Right kidney (tissue), 1 donor: ENCODE results near the gene C12orf56.
"Not testable (repeated sequence)": the region's sequence is repeated elsewhere in the genome, so short reads cannot be mapped to it uniquely, and the experiment has no call there.

ENCODE experiments used
- DNase-seq: peaks from one replicate; pipeline ENCODE4 v3.0.0-alpha.2; 2016

The C12orf56 gene

GRCh38 chr12:64385468-64385867 lies 5.1 kb downstream of the C12orf56 start:
- DNase-seq: no peak

- DNase-seq: no peak
Observed at GRCh38 chr12:64385019-64385418, 5.5 kb downstream of the C12orf56 start.

DNA sequence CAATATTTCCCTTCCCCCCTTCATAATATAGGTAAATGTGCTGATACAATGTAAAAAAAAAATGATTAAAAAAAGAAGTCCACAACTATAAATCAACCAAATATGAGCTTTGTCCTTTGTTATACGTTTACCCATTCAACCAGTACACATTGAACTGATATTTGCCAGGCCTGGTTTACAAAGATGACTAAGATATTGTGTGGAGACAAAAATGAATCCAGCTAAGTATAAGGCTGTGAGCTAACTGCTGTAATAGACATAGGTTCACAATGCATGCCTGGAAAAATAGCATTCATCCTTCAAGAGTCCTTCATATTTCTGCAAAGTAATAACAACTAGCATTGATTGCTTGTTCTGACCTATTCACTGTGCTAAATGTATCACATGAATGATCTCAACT lies 6.9 kb downstream of the C12orf56 start:
- no peak for DNase-seq

DNA sequence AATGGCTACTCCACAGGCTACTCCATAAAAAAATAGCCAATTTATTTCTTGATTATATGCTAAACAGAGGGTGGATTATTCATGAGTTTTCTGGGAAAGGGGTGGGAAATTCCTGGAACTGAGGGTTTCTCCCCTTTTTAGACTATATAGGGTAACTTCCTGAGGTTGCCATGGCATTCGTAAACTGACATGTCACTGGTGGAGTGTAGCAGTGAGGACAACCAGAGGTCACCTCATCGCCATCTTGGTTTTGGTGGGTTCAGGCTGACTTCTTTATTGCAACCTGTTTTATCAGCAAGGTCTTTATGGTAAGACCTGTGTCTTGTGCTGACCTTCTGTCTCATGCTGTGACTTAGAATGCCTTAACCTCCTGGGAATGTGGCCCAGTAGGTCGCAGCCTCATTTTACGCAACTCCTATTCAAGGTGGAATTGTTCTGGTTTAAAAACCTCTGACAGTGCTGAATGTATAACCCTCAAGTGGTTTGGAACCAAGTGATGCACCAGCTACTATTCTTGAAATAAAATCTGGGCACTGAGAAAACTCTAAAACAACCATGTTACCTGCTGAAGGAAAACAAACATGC lies 27.7 kb downstream of the C12orf56 start:
- DNase-seq: no peak

DNA sequence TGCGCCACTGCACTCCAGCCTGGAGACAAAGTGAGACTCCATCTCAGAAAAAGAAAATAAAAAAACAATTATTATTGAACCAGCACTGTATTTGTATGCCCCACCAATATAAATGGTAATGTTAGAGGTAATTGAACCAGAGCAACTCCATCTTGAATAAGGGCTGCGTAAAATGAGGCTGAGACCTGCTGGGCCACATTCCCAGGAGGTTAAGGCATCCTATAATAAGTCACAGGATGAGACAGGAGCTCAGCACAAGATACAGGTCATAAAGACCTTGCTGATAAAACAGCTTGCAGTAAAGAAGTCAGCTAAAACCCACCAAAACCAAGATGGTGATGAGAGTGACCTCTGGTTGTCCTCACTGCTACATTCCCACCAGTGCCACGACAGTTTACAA lies 29.4 kb downstream of the C12orf56 start:
- not testable (repeated sequence) for DNase-seq

- DNase-seq: not testable (repeated sequence)
Observed at GRCh38 chr12:64356209-64356608, 34.3 kb downstream of the C12orf56 start.

GRCh38 chr12:64352181-64352580 lies 38.4 kb downstream of the C12orf56 start:
- no peak for DNase-seq

- no peak for DNase-seq
Observed at GRCh38 chr12:64351265-64351664, 39.3 kb downstream of the C12orf56 start.

DNA sequence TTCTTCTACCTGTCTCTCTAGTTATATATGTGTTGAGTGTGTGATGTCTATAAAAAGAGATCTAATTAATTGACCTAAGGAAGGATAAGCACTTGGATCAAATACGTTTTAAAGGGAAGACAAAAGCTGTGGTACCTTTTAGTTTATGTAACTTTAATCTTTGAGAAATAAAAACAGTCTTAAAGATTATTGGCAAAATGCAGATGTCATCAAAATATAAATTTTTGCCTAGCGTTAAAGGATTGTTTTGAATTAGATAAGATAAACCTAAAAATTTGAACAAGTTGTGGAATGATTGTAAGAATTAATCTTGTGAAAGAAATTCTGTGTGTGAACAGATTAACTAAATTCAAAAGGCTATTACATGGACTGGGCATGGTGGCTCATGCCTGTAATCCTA lies 42.9 kb downstream of the C12orf56 start:
- no peak for DNase-seq

DNA sequence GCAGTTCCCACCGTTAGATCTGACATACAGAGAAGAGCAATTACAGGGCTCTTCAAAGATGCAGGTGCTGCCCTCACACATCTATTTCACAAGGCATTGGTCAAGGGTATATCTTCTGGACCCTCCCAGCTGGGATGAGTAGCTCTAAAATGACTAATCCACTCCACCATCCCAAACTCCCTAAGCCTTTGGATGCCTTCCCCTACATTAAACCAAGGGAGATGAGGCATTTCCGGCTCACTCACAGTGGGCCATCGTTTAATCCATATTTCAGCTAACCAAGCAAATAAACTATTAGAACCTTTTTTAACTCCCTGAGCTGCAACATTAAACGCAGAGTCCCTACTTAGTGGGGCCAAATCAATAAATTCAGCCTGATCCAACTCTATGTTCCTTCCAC lies 45.9 kb downstream of the C12orf56 start:
- not testable (repeated sequence) for DNase-seq

- DNase-seq: not testable (repeated sequence)
Observed at GRCh38 chr12:64340546-64340945, 50.0 kb downstream of the C12orf56 start.

DNA sequence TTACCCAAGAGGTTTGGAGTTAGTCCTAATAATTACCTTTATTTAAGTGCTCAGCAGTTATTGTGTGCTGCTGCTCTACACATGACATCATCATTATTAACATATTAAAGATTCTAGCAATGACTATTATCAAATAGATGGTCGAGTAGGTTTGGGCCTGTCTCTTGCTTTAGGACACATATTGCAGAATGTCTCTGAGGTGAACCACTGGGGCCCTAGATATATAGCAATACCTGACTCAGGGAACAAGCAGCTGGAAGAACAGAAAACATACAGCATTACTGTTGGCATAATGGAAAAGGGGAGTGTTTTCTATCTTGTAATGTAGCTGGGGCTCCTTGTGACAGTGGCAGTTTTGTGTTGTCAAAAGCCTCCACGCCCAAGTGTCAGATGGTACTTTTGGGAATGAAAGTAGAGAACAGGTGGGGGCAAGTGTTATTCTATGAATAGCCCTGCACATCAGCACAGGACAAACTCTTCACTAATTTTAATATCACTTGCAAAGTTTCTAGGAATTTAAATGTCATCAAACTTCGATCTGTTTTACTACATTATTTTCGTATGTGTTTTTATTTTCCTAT lies 54.6 kb downstream of the C12orf56 start:
- no peak for DNase-seq

DNA sequence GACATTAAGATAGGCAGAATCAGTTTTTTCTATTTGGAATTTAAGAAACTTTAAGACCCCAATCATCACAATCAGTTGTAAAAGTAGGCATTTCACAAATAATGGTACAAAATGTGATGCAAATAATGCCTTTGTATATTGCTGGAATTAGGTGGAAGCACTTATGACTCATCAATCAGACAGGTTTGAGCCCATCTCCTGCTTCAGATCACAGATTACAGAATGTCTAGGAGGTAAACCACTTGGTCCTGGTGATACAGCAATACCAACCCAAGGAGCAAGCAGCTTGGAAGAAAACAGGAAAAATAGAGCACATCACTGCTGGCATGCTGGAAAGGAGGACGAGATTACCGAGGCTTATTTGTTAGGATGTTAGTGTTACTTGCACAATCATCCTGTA lies 57.6 kb downstream of the C12orf56 start:
- no peak for DNase-seq

GRCh38 chr12:64332296-64332695 lies 58.3 kb downstream of the C12orf56 start:
- no peak for DNase-seq

DNA sequence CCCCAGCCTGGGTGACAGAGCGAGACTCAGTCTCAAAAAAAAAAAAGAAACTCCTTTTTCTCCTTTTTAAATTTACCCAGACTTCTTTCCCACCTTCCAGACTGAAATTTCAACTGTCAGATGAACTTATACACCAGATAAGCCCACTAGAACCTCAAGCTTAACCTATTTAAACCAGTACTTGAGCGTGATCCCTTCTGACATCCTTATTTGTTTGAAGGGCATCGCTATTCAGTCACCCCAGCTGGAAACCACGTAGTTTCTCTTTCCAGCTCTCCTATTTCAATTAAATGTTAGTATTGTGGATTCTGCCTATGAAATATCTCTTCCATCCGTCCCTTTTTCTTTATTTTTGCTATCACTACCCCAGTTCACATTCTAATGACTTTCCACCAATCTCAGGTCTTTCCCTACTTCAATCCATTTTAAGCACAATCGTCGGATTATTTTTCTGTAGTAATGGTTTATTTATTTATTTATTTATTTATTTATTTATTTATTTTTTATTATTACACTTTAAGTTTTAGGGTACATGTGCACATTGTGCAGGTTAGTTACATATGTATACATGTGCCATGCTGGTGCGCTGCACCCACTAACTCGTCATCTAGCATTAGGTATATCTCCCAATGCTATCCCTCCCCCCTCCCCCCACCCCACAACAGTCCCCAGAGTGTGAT lies 61.4 kb downstream of the C12orf56 start:
- not testable (repeated sequence) for DNase-seq

- no peak for DNase-seq
Observed at GRCh38 chr12:64325055-64325454, 65.5 kb downstream of the C12orf56 start.

DNA sequence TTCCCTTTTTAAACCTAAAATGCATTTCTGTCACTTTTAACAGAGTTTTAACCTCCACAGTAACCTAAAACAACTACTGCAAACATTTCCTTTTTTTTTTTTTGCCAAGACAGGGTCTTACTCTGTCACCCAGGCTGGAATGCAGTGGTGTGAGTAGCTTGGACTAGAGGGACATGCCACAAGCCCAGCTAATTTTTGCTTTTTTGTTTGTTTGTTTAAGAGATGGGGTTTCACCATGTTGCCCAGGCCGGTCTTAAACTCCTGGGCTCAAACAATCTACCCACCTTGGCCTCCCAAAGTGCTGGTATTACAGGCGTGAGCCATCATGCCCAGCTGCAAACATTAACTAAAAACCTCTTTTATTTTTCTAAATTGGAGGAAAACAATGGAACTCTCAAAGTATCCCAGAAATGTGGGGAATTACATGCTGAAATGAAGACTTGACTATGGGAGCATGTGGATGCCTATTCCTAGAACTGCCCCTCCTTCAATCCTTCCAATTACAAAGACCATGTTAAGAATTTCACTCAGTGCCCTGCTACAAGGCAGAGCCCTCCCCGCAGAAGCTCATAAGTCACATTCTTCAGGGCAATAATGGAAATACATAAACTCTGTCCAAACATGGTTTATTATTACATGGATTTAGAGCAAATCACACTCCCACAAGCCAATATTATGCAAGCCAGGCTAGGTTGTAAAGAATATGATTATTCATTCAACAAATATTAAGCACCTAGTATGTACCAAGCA lies 66.9 kb downstream of the C12orf56 start:
- no peak for DNase-seq

- DNase-seq: no peak
Observed at GRCh38 chr12:64323006-64323405, 67.6 kb downstream of the C12orf56 start.

GRCh38 chr12:64320611-64321010 lies 69.9 kb downstream of the C12orf56 start:
- DNase-seq: no peak

GRCh38 chr12:64319540-64320225 lies 70.9 kb downstream of the C12orf56 start:
- DNase-seq: not testable (repeated sequence)

GRCh38 chr12:64318605-64319004 lies 72.0 kb downstream of the C12orf56 start:
- peak; percentile 2 for DNase-seq

GRCh38 chr12:64311877-64312276 lies 78.7 kb downstream of the C12orf56 start:
- DNase-seq: no peak

- peak; percentile 5 for DNase-seq
Observed at GRCh38 chr12:64304571-64304970, 86.0 kb downstream of the C12orf56 start.
